Heart left ventricle (tissue), 13 donors: Measurements from ENCODE around the gene MAML2.

Source experiments
- CTCF ChIP-seq, 12 donors: fragments of 200-600 bp; sonication (generic) in 4 of 12; IDR thresholded peaks; one replicate each; pipeline versions ENCODE4 v1.5.0 to v1.8.0; 2018 to 2022; ENCODE audit warnings: antibody characterized with exemption in 12 of 12, mild to moderate bottlenecking in 5 of 12
- POLR2A ChIP-seq, 2 donors: fragments of 450-650 bp; IDR thresholded peaks; one replicate each; pipeline ENCODE4 v1.6.1; 2017; ENCODE audit warnings: antibody characterized with exemption in 2 of 2, mild to moderate bottlenecking in 2 of 2, moderate library complexity in 2 of 2
- donor health status: ischemic (EF 13 %, LVEDD 7.1; RV severe dilation, severe dysfunction).
- donor health status: DM: no; HTN: yes; CAD: no.
- donor health status: DM: no; HTN: no; CAD: no.
- donor health status: ischemic (EF 25% LVEDD 6.9; RV normal size, moderate dysfunction).
- donor health status: ischemic (EF 25% LVEDD 5.7; RV mildly dilated, moderate dysfunction).
- donor health status: ischemic (EF 35%, LVEDD 5.7; RV mildly dilated, moderate dysfunction).
- donor health status: nonischemic (EF 11% LVEDD 7.7; RV severe dilation, severe dysfunction).
- donor health status: DM: yes; HTN: yes; CAD: no.
- donor health status: PGD.
- donor health status: ischemic (EF 29% LVEDD 5.4; RV normal size, mild dysfunction).
- donor health status: nonischemic (EF 23%, LVEDD 6.1; RV moderate dilation, normal function).

GRCh38 chr11:96317985-96318384 lies 25.0 kb downstream of the MAML2 start:
- TF ChIP-seq CTCF (IDR thresholded peaks at IDR 0.05) (no peak), POLR2A (IDR thresholded peaks at IDR 0.05) (no peak)
